Endothelial cell of umbilical vein (primary cell): Measurements from ENCODE around the gene RAB5IF. TPM values are rescaled to one million over a fixed set of nuclear protein-coding genes. Genes with fewer than 3 reads are reported as not detected.
A peak's percentile ranks its signal among the peaks of the same experiment; 100 is the strongest.

ENCODE experiments used
- BruUV-seq: library from RNA; stranded (reverse); fragments of 400-500 nt; replicated peaks from 2 replicates; lab custom pipeline; 2021; lab: Mats Ljungman, UMichigan
- CTCF ChIA-PET: fragments of 300-600, 350-600 bp; sonication (Branson Sonifier 250); formaldehyde crosslinking; loops from one replicate; lab custom pipeline; 2021; ENCODE audit warnings: antibody characterized with exemption, inconsistent platforms; lab: Charles Lee
- POLR2A ChIA-PET: fragments of 300-600, 350-600 bp; sonication (Branson Sonifier 250); formaldehyde crosslinking; loops from one replicate; lab custom pipeline; 2021; ENCODE audit warnings: antibody characterized with exemption, inconsistent platforms; lab: Charles Lee
- DNase-seq: peaks from one replicate; pipeline ENCODE4 v3.0.0-alpha.2; 2011; ENCODE audit warnings: low read depth, low spot score
- FAIRE-seq: peaks from 2 replicates; lab custom pipeline; 2011; peaks lifted over from hg19 to GRCh38; lab: Jason Lieb, UNC
- H2AFZ ChIP-seq: 2 replicates; pipeline ENCODE4 v1.6.0; 2012; ENCODE audit warnings: low read depth, low read length, control low read depth, inconsistent platforms
- H3K27ac ChIP-seq: 2 replicates; pipeline ENCODE4 v1.5.1; 2011; ENCODE audit warnings: low read depth, mild to moderate bottlenecking, control low read depth, low read length, moderate library complexity; ENCODE audit not compliant: insufficient read depth
- H3K27me3 ChIP-seq, 2 experiments: 2 replicates each; pipeline versions ENCODE4 v1.6.0 to v1.6.1; 2011; ENCODE audit warnings: low read length in 2 of 2, mixed read lengths in 1 of 2; ENCODE audit not compliant: control insufficient read depth in 2 of 2, insufficient read depth in 2 of 2
- H3K36me3 ChIP-seq, 2 experiments: 2 replicates in 1 of 2; 3 replicates in 1 of 2; pipeline ENCODE4 v1.5.1; 2011; ENCODE audit warnings: low read length in 2 of 2, mild to moderate bottlenecking in 1 of 2, moderate library complexity in 1 of 2; ENCODE audit not compliant: control insufficient read depth in 2 of 2, insufficient read depth in 2 of 2; ENCODE audit errors: extremely low read depth in 1 of 2
- H3K4me1 ChIP-seq: 3 replicates; pipeline ENCODE4 v1.5.1; 2011; ENCODE audit warnings: mild to moderate bottlenecking, low read length; ENCODE audit not compliant: control insufficient read depth, insufficient read depth; ENCODE audit errors: extremely low read depth
- H3K4me2 ChIP-seq: 2 replicates; pipeline ENCODE4 v1.6.1; 2011; ENCODE audit warnings: low read length, control low read depth, mixed read lengths; ENCODE audit not compliant: insufficient read depth
- H3K4me3 ChIP-seq, 3 experiments: fragments of 200-600 bp in 1 of 3; sonication (generic), shearing (Covaris generic) in 1 of 3; replicated peaks in 1 of 3; 2 replicates each; pipeline ENCODE4 v1.5.1; 2011 to 2016; ENCODE audit warnings: control low read depth in 3 of 3, low read length in 3 of 3, mild to moderate bottlenecking in 2 of 3, inconsistent platforms in 1 of 3, low read depth in 1 of 3, moderate library complexity in 1 of 3; ENCODE audit not compliant: insufficient read depth in 1 of 3
- H3K79me2 ChIP-seq: 2 replicates; pipeline ENCODE4 v1.6.0; 2012; ENCODE audit warnings: low read length, inconsistent platforms; ENCODE audit not compliant: control insufficient read depth, insufficient read depth
- H3K9ac ChIP-seq: replicated peaks from 2 replicates; pipeline ENCODE3; 2011; ENCODE audit warnings: low read length, control low read depth; ENCODE audit not compliant: insufficient read depth; ENCODE audit errors: extremely low read depth
- H3K9me1 ChIP-seq: replicated peaks from 3 replicates; pipeline ENCODE4 v1.6.0; 2011; ENCODE audit warnings: mild to moderate bottlenecking, low read length; ENCODE audit not compliant: control insufficient read depth, insufficient read depth; ENCODE audit errors: extremely low read depth
- H3K9me3 ChIP-seq: replicated peaks from 2 replicates; pipeline ENCODE4 v1.5.1; 2012; ENCODE audit warnings: low read length, inconsistent platforms; ENCODE audit not compliant: control insufficient read depth, insufficient read depth
- H4K20me1 ChIP-seq: replicated peaks from 2 replicates; pipeline ENCODE3; 2011; ENCODE audit warnings: mild to moderate bottlenecking, low read length; ENCODE audit not compliant: control insufficient read depth, insufficient read depth; ENCODE audit errors: extremely low read depth
- CTCF ChIP-seq, 2 donors: IDR thresholded peaks; 1 replicate in 1 of 2; 2 replicates in 1 of 2; pipeline ENCODE4 v1.5.1; 2011; ENCODE audit warnings: low read length in 2 of 2, mild to moderate bottlenecking in 2 of 2, moderate library complexity in 2 of 2, control low read depth in 1 of 2, inconsistent platforms in 1 of 2, low read depth in 1 of 2; ENCODE audit not compliant: insufficient read depth in 1 of 2; ENCODE audit errors: extremely low read depth in 1 of 2
- EZH2 ChIP-seq: IDR thresholded peaks from 2 replicates; pipeline ENCODE4 v1.6.1; 2012; ENCODE audit warnings: borderline replicate concordance, low read depth, mild to moderate bottlenecking, moderate library complexity, low read length, inconsistent platforms; ENCODE audit not compliant: severe bottlenecking
- FOS ChIP-seq: IDR thresholded peaks from 2 replicates; pipeline ENCODE4 v1.6.1; 2011; ENCODE audit warnings: mild to moderate bottlenecking, low read length, moderate library complexity, borderline replicate concordance; ENCODE audit not compliant: insufficient read depth
- GATA2 ChIP-seq: IDR thresholded peaks from 2 replicates; pipeline ENCODE4 v1.7.0; 2011; ENCODE audit warnings: low read depth, mild to moderate bottlenecking, moderate library complexity, mixed read lengths, low read length; ENCODE audit not compliant: insufficient read length, insufficient read depth
- JUN ChIP-seq: IDR thresholded peaks from 2 replicates; pipeline ENCODE4 v1.6.1; 2011; ENCODE audit warnings: borderline replicate concordance, low read depth; ENCODE audit not compliant: insufficient read length, insufficient read depth
- MAX ChIP-seq: IDR thresholded peaks from 2 replicates; pipeline ENCODE4 v1.6.1; 2011; ENCODE audit not compliant: insufficient read depth, insufficient read length
- MYC ChIP-seq: IDR thresholded peaks from one replicate; pipeline ENCODE4 v1.6.1; 2011; ENCODE audit warnings: mild to moderate bottlenecking, low read depth, low read length
- POLR2A ChIP-seq: IDR thresholded peaks from 2 replicates; pipeline ENCODE4 v1.6.1; 2012; ENCODE audit warnings: low read depth, mild to moderate bottlenecking, control low read depth, low read length
- POLR2AphosphoS5 ChIP-seq: IDR thresholded peaks from 2 replicates; pipeline ENCODE4 v1.6.1; 2012; ENCODE audit warnings: low read depth, mild to moderate bottlenecking, control low read depth, low read length, moderate library complexity; ENCODE audit not compliant: insufficient read depth
- dilution Hi-C: fragments of 300-500 bp; cut with MboI; formaldehyde crosslinking; loops from one replicate; pipeline ENCODE4 v1.15.0; 2019; ENCODE audit warnings: low sequenced_read_pairs; ENCODE audit not compliant: extremely low pct_ligation_motif_present
- intact Hi-C: fragments of 100-400 bp; cut with micrococcal nuclease; formaldehyde crosslinking; loops from one replicate; pipeline ENCODE4 v1.10.0; 2022
- polyA plus RNA-seq, 4 experiments: library from polyadenylated mRNA; depleted of rRNA in 3 of 4; stranded (reverse) in 3 of 4; unstranded in 1 of 4; fragments of >200 nt; gene quantifications; 2 replicates each; pipeline versions ENCODE4 v1.2.1 to v1.2.3, GENCODE V29; 2011 to 2012; ENCODE audit warnings: missing spikeins in 1 of 4
- total RNA-seq: library from RNA; stranded (reverse); gene quantifications from 2 replicates; pipeline ENCODE4 v1.2.3, GENCODE V29; 2021

Gene RAB5IF
- total and polyA plus RNA-seq, 2 donors (not counting 3 experiments of a cell fraction or from before 2014, with no cell fraction given), result 113 to 162 TPM

DNA sequence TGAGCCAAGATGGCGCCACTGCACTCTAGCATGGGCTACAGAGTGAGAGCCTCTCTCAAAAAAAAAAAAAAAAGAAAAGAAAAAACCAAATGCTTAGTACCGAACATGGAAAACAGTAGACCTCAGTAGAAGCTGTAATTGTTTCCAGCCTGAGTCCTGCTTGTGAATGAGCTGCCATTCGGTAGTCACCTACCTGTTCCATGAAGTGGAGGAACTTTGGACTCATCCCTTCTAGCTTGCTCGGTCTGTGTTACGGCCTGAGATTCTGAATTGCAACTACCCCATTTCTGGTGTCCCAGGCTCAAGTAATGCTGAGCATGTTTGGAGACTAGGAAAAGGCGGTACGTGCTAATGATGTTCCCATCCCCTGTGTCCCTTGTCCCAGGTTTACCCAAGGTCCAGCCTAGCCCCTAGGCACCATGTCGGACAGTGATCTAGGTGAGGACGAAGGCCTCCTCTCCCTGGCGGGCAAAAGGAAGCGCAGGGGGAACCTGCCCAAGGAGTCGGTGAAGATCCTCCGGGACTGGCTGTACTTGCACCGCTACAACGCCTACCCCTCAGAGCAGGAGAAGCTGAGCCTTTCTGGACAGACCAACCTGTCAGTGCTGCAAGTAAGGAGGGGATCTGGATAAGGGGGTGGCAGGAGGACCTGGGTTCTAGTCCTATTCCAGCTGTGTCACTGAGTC lies 27.1 kb upstream of the RAB5IF start:
- dilution Hi-C loops, result no loop called here
- no peak for TF ChIP-seq FOS
- no peak for TF ChIP-seq CTCF (IDR thresholded peaks at IDR 0.05; ENCODE audit: extremely low read depth in 1 of 2, insufficient read depth in 1 of 2, low read depth in 1 of 2, low read length in 2 of 2)
- no peak for TF ChIP-seq JUN
- H3K4me1 ChIP-seq, result peaks cover 16% of the 10 kb centered on the region
- BruUV-seq, result no TSS peak
- H3K27ac ChIP-seq, result no peak overlapping the region
- H3K9me3 ChIP-seq, result no peaks in the 10 kb centered on the region
- no peak for DNase-seq
- no peaks in the 10 kb centered on the region for H3K27me3 ChIP-seq
- H3K36me3 ChIP-seq, result peaks cover 5 to 14% of the 10 kb centered on the region in 2 experiments
- no peaks in the 10 kb centered on the region for H3K9me1 ChIP-seq
- no peaks in the 10 kb centered on the region for H4K20me1 ChIP-seq
- no peak overlapping the region for H3K4me3 ChIP-seq
- intact Hi-C loops, result no loop called here
- H2AFZ ChIP-seq, result no peak overlapping the region
- no peak for FAIRE-seq
- no peak overlapping the region for H3K9ac ChIP-seq
- POLR2A ChIA-PET, result no interaction called here
- H3K4me2 ChIP-seq, result no peak overlapping the region
- CTCF ChIA-PET, result interaction anchor here (0.6 to 2.0 kb wide), 2 partner anchors 25 to 27 kb away, joined by 3 to 7 read pairs; partner anchors contain the start of gene RAB5IF
- peaks cover 41% of the 10 kb centered on the region for H3K79me2 ChIP-seq

DNA sequence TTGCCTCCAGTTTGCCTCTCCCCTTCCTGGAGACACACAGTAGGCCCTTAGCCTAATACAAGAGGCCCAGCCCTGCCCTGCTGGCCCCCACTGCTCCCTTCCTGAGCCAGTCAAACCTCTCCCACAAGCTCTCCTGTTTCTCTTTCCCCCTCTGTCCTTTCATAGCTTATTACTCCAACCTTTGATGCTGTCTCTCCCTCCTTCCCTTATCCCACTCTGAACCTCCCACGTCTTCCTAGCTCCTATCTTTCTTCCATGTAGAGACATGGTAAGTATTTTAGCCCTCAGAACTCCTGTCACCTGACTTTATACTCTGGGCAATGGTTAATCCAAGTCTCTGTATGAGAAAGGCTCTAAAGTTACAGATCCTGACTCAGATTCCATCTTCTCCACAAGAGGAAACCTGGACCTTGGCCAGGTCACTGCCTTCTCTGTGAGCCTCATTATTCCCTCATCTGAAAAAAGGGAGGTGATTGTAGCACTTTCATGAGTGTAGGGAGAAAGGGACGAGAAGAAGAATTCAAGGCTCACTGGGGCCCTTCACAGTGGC lies 25.5 kb upstream of the RAB5IF start:
- Histone ChIP-seq H2AFZ (no peak overlapping the region), H3K36me3 (peaks cover 5 to 14% of the 10 kb centered on the region in 2 experiments), H3K9ac (no peak overlapping the region), H3K9me1 (no peaks in the 10 kb centered on the region), H4K20me1 (no peaks in the 10 kb centered on the region), H3K9me3 (no peaks in the 10 kb centered on the region), H3K4me1 (peaks cover 10% of the 10 kb centered on the region), H3K4me2 (no peak overlapping the region), H3K79me2 (peaks cover 33% of the 10 kb centered on the region), H3K27ac (no peak overlapping the region), H3K27me3 (no peaks in the 10 kb centered on the region), H3K4me3 (no peak overlapping the region)
- ChIA-PET POLR2A (no interaction called here), CTCF (interaction anchor here (0.5 to 0.6 kb wide), 2 partner anchors 8 to 283 kb away, joined by 3 read pairs; a partner anchor contains a TSS)
- no TSS peak for BruUV-seq
- intact Hi-C loops, result no loop called here
- DNase-seq (peak; percentile 25), FAIRE-seq (no peak)
- dilution Hi-C loops, result no loop called here
- TF ChIP-seq MAX (no peak), JUN (no peak), MYC (no peak), CTCF (IDR thresholded peaks at IDR 0.05; ENCODE audit: extremely low read depth in 1 of 2, insufficient read depth in 1 of 2, low read depth in 1 of 2, low read length in 2 of 2) (no peak), FOS (no peak), EZH2 (no peak), POLR2A (no peak), GATA2 (no peak), POLR2AphosphoS5 (no peak)
